Measurements from ENCODE around the gene MRPL12. TPM values are rescaled to one million over a fixed set of nuclear protein-coding genes. Genes with fewer than 3 reads are reported as not detected.

Gene MRPL12
- total and polyA plus RNA-seq, 2 donors (not counting 1 experiment from before 2014, with no cell fraction given) = 23.8 to 25.6 TPM

GRCh38 chr17:81727324-81728031 is 24.3 kb downstream of the MRPL12 start:
- H3K36me3 ChIP-seq (replicated peaks in 1 of 2; ENCODE audit: control extremely low read depth in 1 of 2, control insufficient read depth in 1 of 2, extremely low read depth in 1 of 2, insufficient read depth in 2 of 2, low read length in 1 of 2) = no peaks in the 10 kb centered on the region
- no peak overlapping the region for H3K9ac ChIP-seq (ENCODE audit: low read length)
- TF ChIP-seq EZH2 (IDR thresholded peaks at IDR 0.05; ENCODE audit: borderline replicate concordance, insufficient read depth, low read depth, low read length, poor library complexity, severe bottlenecking) (no peak), CTCF (IDR thresholded peaks at IDR 0.05) (no peak)
- ChIA-PET CTCF (no interaction called here), POLR2A (no interaction called here)
- no peaks in the 10 kb centered on the region for H3K4me1 ChIP-seq (ENCODE audit: control insufficient read depth in 2 of 2, insufficient read depth in 2 of 2, low read length in 2 of 2)
- no peak overlapping the region for H3K4me3 ChIP-seq (ENCODE audit: control extremely low read depth in 1 of 5, extremely low read depth in 1 of 5, insufficient read depth in 1 of 5, low read depth in 2 of 5, low read length in 4 of 5)
- ATAC-seq (ENCODE audit: low read depth) = no peak
- H3K79me2 ChIP-seq (ENCODE audit: control insufficient read depth, insufficient read depth, low read length) = no peaks in the 10 kb centered on the region
- H3K27ac ChIP-seq (ENCODE audit: low read length in 2 of 2) = no peak overlapping the region
- no peaks in the 10 kb centered on the region for H3K9me3 ChIP-seq (ENCODE audit: control extremely low read depth in 1 of 3, control insufficient read depth in 2 of 3, insufficient read depth in 1 of 3, low read length in 2 of 3)
- Mint-ChIP-seq H3K27me3 (peaks cover 21% of the 10 kb centered on the region), H3K4me1 (no peaks in the 10 kb centered on the region), H3K4me3 (no peak overlapping the region), H3K27ac (no peak overlapping the region), H3K9me3 (ENCODE audit: insufficient read depth) (no peaks in the 10 kb centered on the region)
- intact Hi-C loops (cut with micrococcal nuclease) = no loop called here
- H3K27me3 ChIP-seq (replicated peaks in 1 of 4; ENCODE audit: control extremely low read depth in 1 of 4, control insufficient read depth in 3 of 4, insufficient read depth in 4 of 4, low read length in 3 of 4) = peaks cover 0 to 4% (median 0%) of the 10 kb centered on the region in 4 experiments
- H4K20me1 ChIP-seq (ENCODE audit: control insufficient read depth, insufficient read depth, low read length, poor library complexity, severe bottlenecking) = no peaks in the 10 kb centered on the region
- no peak for DNase-seq
- WGBS (ENCODE audit: insufficient coverage) = 99% methylated on average over 19 of the region's 23 CpGs
- H3K4me2 ChIP-seq (replicated peaks; ENCODE audit: low read depth, low read length, poor library complexity, severe bottlenecking) = no peak overlapping the region
- H2AFZ ChIP-seq (ENCODE audit: insufficient read depth, low read depth, low read length, poor library complexity, severe bottlenecking) = no peak overlapping the region

Data from B cell (primary cell).